ENCODE data around the gene ANKRD10. TPM values are rescaled to one million over a fixed set of nuclear protein-coding genes. Genes with fewer than 3 reads are reported as not detected.

ANKRD10 gene
- total and polyA plus RNA-seq, 2 experiments from 2014 or later: 127 to 191 TPM

DNA sequence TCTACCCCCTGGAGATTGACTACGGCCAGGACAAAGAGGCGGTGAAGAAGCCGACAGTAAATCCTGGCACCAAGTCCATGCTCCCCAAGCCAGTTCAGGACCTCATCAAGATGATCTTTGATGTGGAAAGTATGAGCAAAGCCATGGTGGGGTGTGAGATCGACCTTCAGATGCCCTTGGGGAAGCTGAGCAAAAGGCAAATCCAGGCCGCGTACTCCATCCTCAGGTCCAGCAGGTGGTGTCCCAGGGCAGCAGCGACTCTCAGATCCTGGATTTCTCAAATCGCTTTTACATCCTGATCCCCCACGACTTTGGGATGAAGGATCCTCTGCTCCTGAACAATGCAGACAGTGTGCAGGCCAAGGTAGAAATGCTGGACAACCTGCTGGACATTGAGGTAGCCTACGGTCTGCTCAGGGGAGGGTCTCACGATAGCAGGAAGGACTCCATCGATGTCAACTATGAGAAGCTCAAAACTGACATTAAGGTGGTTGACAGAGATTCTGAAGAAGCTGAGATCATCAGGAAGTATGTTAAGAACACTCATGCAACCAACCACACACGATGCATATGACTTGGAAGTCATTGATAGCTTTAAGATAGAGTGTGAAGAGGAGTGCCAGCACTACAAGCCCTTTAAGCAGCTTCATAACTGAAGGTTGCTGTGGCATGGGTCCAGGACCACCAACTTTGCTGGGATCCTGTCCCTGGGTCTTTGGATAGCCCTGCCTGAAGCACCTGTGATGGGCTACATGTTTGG is 24.0 kb upstream of the ANKRD10 start:
- Histone ChIP-seq H3K4me1 (ENCODE audit: low read depth) (peaks cover under 1% of the 10 kb centered on the region), H3K27me3 (no peaks in the 10 kb centered on the region), H3K36me3 (no peaks in the 10 kb centered on the region), H3K4me3 (no peak overlapping the region), H3K27ac (no peak overlapping the region), H3K9me3 (ENCODE audit: low read depth) (no peaks in the 10 kb centered on the region)
- TF ChIP-seq CTCF (IDR thresholded peaks at IDR 0.05; ENCODE audit: low read depth, low read length): no peak
- no peak for DNase-seq (ENCODE audit: low read depth in 1 of 2, low spot score in 1 of 2)

GRCh38 chr13:110937511-110938285 is 22.8 kb upstream of the ANKRD10 start:
- TF ChIP-seq CTCF (IDR thresholded peaks at IDR 0.05; ENCODE audit: low read depth, low read length): no peak
- no peak for DNase-seq (ENCODE audit: low read depth in 1 of 2, low spot score in 1 of 2)
- no peaks in the 10 kb centered on the region for H3K9me3 ChIP-seq (ENCODE audit: low read depth)
- H3K27ac ChIP-seq: no peak overlapping the region
- no peaks in the 10 kb centered on the region for H3K27me3 ChIP-seq
- H3K36me3 ChIP-seq: no peaks in the 10 kb centered on the region
- H3K4me1 ChIP-seq (ENCODE audit: low read depth): no peaks in the 10 kb centered on the region
- H3K4me3 ChIP-seq: no peak overlapping the region

DNA sequence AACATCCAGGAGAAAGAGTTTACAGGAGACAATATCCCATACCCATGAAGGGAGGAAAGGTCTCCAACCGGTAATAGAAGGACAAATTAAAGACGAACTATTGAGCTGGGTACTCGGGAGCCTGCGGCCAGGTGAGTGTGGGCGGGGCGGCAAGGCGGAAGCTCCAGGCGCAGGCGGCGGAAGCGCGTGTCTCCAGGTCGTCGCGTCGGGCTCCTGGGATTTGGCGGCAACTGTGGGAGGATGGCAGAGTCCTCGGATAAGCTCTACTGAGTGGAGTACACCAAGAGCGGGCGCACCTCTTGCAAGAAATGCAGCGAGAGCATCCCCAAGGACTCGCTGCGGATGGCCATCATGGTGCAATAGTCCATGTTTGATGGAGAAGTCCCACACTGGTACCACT is 21.6 kb upstream of the ANKRD10 start:
- Histone ChIP-seq H3K27me3 (no peaks in the 10 kb centered on the region), H3K36me3 (no peaks in the 10 kb centered on the region), H3K27ac (no peak overlapping the region), H3K4me1 (ENCODE audit: low read depth) (no peaks in the 10 kb centered on the region), H3K9me3 (ENCODE audit: low read depth) (no peaks in the 10 kb centered on the region), H3K4me3 (no peak overlapping the region)
- TF ChIP-seq CTCF (IDR thresholded peaks at IDR 0.05; ENCODE audit: low read depth, low read length): no peak
- DNase-seq (ENCODE audit: low read depth in 1 of 2, low spot score in 1 of 2): no peak

- H3K4me3 ChIP-seq: no peak overlapping the region
- H3K27me3 ChIP-seq: no peaks in the 10 kb centered on the region
- no peak overlapping the region for H3K27ac ChIP-seq
- H3K4me1 ChIP-seq (ENCODE audit: low read depth): no peaks in the 10 kb centered on the region
- H3K9me3 ChIP-seq (ENCODE audit: low read depth): no peaks in the 10 kb centered on the region
- no peaks in the 10 kb centered on the region for H3K36me3 ChIP-seq
- no peak for TF ChIP-seq CTCF (IDR thresholded peaks at IDR 0.05; ENCODE audit: low read depth, low read length)
- no peak for DNase-seq (ENCODE audit: low read depth in 1 of 2, low spot score in 1 of 2)
Observed at GRCh38 chr13:110932588-110932987, 17.7 kb upstream of the ANKRD10 start.

DNA sequence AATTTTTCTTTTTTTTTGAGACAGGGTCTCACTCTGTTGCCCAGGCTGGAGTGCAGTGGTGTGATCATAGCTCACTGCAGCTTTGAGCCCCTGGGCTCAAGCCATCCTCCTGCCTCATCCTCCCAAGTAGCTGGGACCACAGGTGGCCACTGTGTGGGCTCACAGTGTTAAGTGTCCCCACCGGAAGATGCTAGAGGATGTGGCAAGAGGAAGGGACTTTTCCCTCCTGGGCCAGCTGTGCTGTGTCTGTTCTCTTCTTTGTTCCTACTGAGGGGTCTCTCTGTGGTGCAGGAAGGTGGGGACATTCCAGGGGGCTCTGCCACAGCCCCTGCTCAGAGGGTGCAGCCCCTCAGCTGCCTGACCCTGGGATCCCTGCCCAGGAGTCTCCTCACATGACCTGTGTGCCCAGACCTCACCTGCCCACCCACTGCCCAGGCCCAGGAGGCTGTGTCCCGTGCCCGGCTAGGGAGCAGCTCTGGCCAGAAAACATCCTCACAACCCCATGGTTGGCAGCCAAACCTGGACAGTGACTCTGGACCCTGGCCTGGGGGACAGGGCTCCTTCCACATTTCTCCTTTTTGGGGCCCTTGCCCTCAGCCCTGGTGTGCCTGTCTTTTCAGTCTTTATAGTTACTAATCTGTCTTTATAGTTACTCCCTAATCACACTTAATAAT is 14.4 kb upstream of the ANKRD10 start:
- Histone ChIP-seq H3K4me1 (ENCODE audit: low read depth) (peaks cover 8% of the 10 kb centered on the region), H3K9me3 (ENCODE audit: low read depth) (no peaks in the 10 kb centered on the region), H3K27me3 (no peaks in the 10 kb centered on the region), H3K27ac (no peak overlapping the region), H3K4me3 (no peak overlapping the region), H3K36me3 (no peaks in the 10 kb centered on the region)
- no peak for DNase-seq (ENCODE audit: low read depth in 1 of 2, low spot score in 1 of 2)
- no peak for TF ChIP-seq CTCF (IDR thresholded peaks at IDR 0.05; ENCODE audit: low read depth, low read length)

Data from cardiac muscle cell (in vitro differentiated cells and primary cell).